Esophagus (tissue), 2 donors: Measurements from ENCODE around the gene PPP2R3C. TPM values are rescaled to one million over a fixed set of nuclear protein-coding genes. Genes with fewer than 3 reads are reported as not detected.
"Not testable (repeated sequence)": the region's sequence is repeated elsewhere in the genome, so short reads cannot be mapped to it uniquely, and the experiment has no call there.

Source experiments
- H3K27ac ChIP-seq, 2 donors: one replicate each; pipeline ENCODE4 v1.5.1; 2013; ENCODE audit warnings: low read depth in 2 of 2, mild to moderate bottlenecking in 2 of 2, inconsistent platforms in 1 of 2, low read length in 1 of 2, moderate library complexity in 1 of 2
- H3K27me3 ChIP-seq, 2 donors: one replicate each; pipeline ENCODE4 v1.6.1; 2013; ENCODE audit warnings: low read length in 2 of 2, control low read depth in 1 of 2, mild to moderate bottlenecking in 1 of 2; ENCODE audit not compliant: insufficient read depth in 2 of 2, control insufficient read depth in 1 of 2
- H3K36me3 ChIP-seq, 2 donors: one replicate each; pipeline ENCODE4 v1.6.1; 2013; ENCODE audit warnings: low read length in 1 of 2; ENCODE audit not compliant: control insufficient read depth in 2 of 2, insufficient read depth in 2 of 2
- H3K4me1 ChIP-seq, 2 donors: one replicate each; pipeline ENCODE4 v1.6.1; 2013; ENCODE audit warnings: low read length in 1 of 2; ENCODE audit not compliant: control insufficient read depth in 2 of 2, insufficient read depth in 2 of 2
- H3K4me3 ChIP-seq, 2 donors: one replicate each; pipeline ENCODE4 v1.5.1; 2013; ENCODE audit warnings: low read length in 2 of 2, mild to moderate bottlenecking in 2 of 2, low read depth in 1 of 2, moderate library complexity in 1 of 2
- H3K9me3 ChIP-seq, 2 donors: one replicate each; pipeline ENCODE4 v1.6.1; 2013; ENCODE audit warnings: mild to moderate bottlenecking in 2 of 2, low read depth in 1 of 2, low read length in 1 of 2, moderate library complexity in 1 of 2; ENCODE audit not compliant: control insufficient read depth in 2 of 2, insufficient read depth in 1 of 2
- whole genome bisulfite sequencing, 2 donors: extraction: QIAGEN DNeasy Blood & Tissue Kit; methylation state at CpG; one replicate each; pipeline ENCODE4 v1.1.7; 2013; 5-methylcytosine and 5-hydroxymethylcytosine counted together
- polyA plus RNA-seq, 2 donors: library from polyadenylated mRNA; stranded (reverse); fragments of 200-250 nt; gene quantifications; one replicate each; pipeline ENCODE4 v1.2.3, GENCODE V29; 2013
- donor health status: healthy with polysubstance abuse.
- donor health status: Bipolar disorder and iron deficiency.

The PPP2R3C gene
- polyA plus RNA-seq, 2 donors, result 10.3 to 13.1 TPM

DNA sequence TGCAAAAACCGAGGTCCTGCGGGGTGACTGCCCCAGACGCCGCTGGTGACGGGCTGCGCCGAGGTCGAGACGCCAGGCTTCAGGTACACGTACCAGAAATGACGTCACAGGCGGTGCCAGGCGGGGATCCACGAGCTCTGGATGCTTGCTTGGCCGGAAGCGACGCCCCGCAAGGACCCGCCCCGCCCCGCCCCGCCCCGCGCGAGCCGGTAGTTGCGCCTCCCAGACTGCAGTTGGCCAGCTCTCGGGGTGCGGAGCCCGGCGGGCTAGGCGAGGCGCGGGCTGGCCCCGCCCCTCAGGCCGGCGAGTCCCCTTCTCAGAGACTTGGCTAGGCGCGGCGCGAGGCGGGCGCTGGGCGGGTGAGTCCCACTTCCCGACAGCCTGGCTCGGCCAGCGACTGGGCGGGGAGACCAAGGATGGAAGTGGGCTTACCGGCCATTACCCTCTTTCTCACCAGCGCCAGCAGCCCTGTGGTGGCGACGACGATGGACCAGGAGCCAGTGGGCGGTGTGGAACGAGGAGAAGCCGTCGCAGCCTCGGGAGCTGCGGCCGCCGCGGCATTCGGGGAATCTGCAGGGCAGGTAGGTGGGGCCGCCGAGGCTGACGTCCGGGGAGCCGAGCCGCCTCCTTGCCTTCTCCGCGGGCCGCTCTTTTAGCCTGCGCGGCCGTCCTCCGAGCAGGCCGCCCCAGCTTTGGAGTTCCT lies 75.6 kb downstream of the PPP2R3C start, which contains the start of gene FAM177A1:
Gene FAM177A1 (plus strand): TSS at position 225 of the 703 bp plus-strand sequence. CDS start 192 bp downstream, at position 417.
- WGBS, 2 donors, result 0 to 1% methylated on average over 50 to 77 of the region's 77 CpGs
- no peaks in the 10 kb centered on the region for H3K4me1 ChIP-seq
- H3K36me3 ChIP-seq, result no peaks in the 10 kb centered on the region
- H3K9me3 ChIP-seq, result no peaks in the 10 kb centered on the region
- peak within 1 kb of the TSS; percentile 75 to 86 for H3K4me3 ChIP-seq
- H3K27me3 ChIP-seq, result no peaks in the 10 kb centered on the region
- peak within 1 kb of the TSS; percentile 98 to 100 for H3K27ac ChIP-seq

DNA sequence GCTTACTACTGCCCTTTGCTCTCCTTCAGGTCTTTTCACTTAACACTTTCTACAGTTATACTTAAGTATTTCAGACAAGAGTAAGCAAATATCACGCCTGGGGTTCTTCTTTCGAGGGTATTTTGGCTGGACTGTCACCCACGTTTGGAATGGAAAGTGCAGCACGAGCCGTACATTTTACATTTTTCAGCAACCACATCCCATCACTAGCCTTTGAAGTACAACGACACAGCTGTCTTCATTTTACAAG lies 76.1 kb downstream of the PPP2R3C start:
- peak overlapping the region; percentile 63 to 75 for H3K4me3 ChIP-seq
- no peaks in the 10 kb centered on the region for H3K36me3 ChIP-seq
- no peaks in the 10 kb centered on the region for H3K27me3 ChIP-seq
- WGBS, 2 donors, result 1 to 2% methylated on average over 6 of the region's 6 CpGs
- peak overlapping the region; percentile 97 to 98 for H3K27ac ChIP-seq
- H3K9me3 ChIP-seq, result no peaks in the 10 kb centered on the region
- no peaks in the 10 kb centered on the region for H3K4me1 ChIP-seq

- 15 to 20% methylated on average over 8 of the region's 8 CpGs for WGBS, 2 donors
- Histone ChIP-seq H3K36me3 (no peaks in the 10 kb centered on the region), H3K4me1 (no peaks in the 10 kb centered on the region), H3K4me3 (peak overlapping the region; percentile 63 to 75), H3K9me3 (no peaks in the 10 kb centered on the region), H3K27ac (peak overlapping the region; percentile 97 to 98), H3K27me3 (no peaks in the 10 kb centered on the region)
These were observed 76.6 kb downstream of the PPP2R3C start for GRCh38 chr14:35044939-35045797.

GRCh38 chr14:35043046-35043445 lies 78.7 kb downstream of the PPP2R3C start:
- Histone ChIP-seq H3K4me3 (no peak overlapping the region), H3K9me3 (no peaks in the 10 kb centered on the region), H3K4me1 (no peaks in the 10 kb centered on the region), H3K36me3 (no peaks in the 10 kb centered on the region), H3K27ac (no peak overlapping the region), H3K27me3 (no peaks in the 10 kb centered on the region)
- WGBS, 2 donors, result 90 to 91% methylated on average over 2 of the region's 2 CpGs

DNA sequence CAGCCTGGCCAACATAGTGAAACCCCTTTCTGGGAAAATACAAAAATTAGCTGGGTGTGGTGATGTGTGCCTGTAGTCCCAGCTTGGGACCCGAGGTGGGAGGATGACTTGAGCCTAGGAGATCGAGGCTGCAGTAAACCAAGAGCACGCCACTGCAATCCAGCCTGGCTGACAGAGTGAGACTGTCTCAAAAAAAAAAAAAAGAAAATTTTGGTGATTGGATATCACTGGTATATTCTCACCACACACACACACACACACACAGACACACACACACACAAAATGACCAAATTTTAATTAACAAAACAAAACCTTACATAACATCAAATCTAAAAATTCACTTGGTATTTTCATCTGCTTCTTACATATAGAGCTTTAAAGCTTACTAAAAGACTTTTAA lies 79.2 kb downstream of the PPP2R3C start:
- H3K4me1 ChIP-seq, result no peaks in the 10 kb centered on the region
- no peaks in the 10 kb centered on the region for H3K36me3 ChIP-seq
- no peaks in the 10 kb centered on the region for H3K9me3 ChIP-seq
- 90 to 93% methylated on average over 3 of the region's 3 CpGs for WGBS, 2 donors
- H3K27ac ChIP-seq, result no peak overlapping the region
- H3K27me3 ChIP-seq, result no peaks in the 10 kb centered on the region
- no peak overlapping the region for H3K4me3 ChIP-seq

DNA sequence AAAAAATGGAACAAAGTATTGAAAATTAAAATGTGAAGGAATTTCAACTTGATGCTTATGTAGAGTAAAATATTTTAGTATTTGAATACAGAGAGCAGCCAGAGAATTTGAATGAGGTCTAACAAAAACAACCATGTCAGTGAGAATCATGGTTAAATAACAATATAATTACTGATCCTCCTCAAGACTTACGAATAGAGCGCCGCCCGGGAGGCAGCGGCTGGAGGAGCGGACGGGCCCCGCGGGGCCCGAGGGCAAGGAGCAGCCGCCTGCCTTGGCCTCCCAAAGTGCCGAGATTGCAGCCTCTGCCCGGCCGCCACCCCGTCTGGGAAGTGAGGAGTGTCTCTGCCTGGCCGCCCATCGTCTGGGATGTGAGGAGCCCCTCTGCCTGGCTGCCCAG lies 83.5 kb downstream of the PPP2R3C start:
- H3K9me3 ChIP-seq, H3K36me3 ChIP-seq, H3K27ac ChIP-seq, H3K27me3 ChIP-seq, H3K4me3 ChIP-seq, H3K4me1 ChIP-seq: not testable (repeated sequence)
- 90 to 92% methylated on average over 2 to 11 of the region's 17 CpGs for WGBS, 2 donors

Other genes starting within 250 kb of the PPP2R3C start
- gene BAZ1A, start 246.6 kb downstream of the PPP2R3C start, polyA plus RNA-seq, result 10 to 100 TPM; 18.5 to 18.9 TPM
- gene SRP54, start 139.0 kb downstream of the PPP2R3C start, polyA plus RNA-seq, result 10 to 100 TPM; 17.1 to 29.7 TPM
- 10 to 100 TPM; 42.6 to 43.0 TPM for gene FAM177A1, start 75.7 kb downstream of the PPP2R3C start, polyA plus RNA-seq
- 10 to 100 TPM in 1 of 2 donors, 1 to 10 TPM in 1; 8.9 to 18.2 TPM for gene PRORP, start 562 bp upstream of the PPP2R3C start, polyA plus RNA-seq
- gene PSMA6, start 170.4 kb upstream of the PPP2R3C start, polyA plus RNA-seq, result 100 to 1,000 TPM in 1 of 2 donors, 10 to 100 TPM in 1; 92.3 to 156 TPM